ENCODE results near the gene RGS14.

The RGS14 gene

GRCh38 chr5:177310332-177310731 lies 47.4 kb upstream of the RGS14 start:
- Histone ChIP-seq H2AFZ (ENCODE audit: low read length) (no peak overlapping the region), H3K9me3 (replicated peaks; ENCODE audit: insufficient read depth, low read length) (no peaks in the 10 kb centered on the region), H3K4me2 (ENCODE audit: low read depth, low read length) (peak overlapping the region; percentile 98), H3K79me2 (ENCODE audit: low read length) (peaks cover 63% of the 10 kb centered on the region), H3K27me3 (replicated peaks; ENCODE audit: insufficient read depth, low read length) (no peaks in the 10 kb centered on the region), H3K4me3 (ENCODE audit: low read length) (peak overlapping the region; percentile 99), H3K9ac (ENCODE audit: low read length) (peak overlapping the region; percentile 89), H3K9me2 (replicated peaks; ENCODE audit: insufficient read depth, low read length) (no peaks in the 10 kb centered on the region), H3K4me1 (ENCODE audit: low read length) (peaks cover 24% of the 10 kb centered on the region), H3F3A (ENCODE audit: insufficient read depth, low read length) (peaks cover 60% of the 10 kb centered on the region), H3K27ac (ENCODE audit: low read length) (peak overlapping the region; percentile 93; the same call in 1 of the 2 replicates), H3K36me3 (replicated peaks; ENCODE audit: insufficient read depth, low read length) (no peaks in the 10 kb centered on the region), H4K20me1 (ENCODE audit: insufficient read depth, low read length) (0 out of 2 replicates have a peak, but pooled peaks cover 2% of the 10 kb centered on the region)
- no peak for DNase-seq
- TF ChIP-seq EZH2phosphoT487 (IDR thresholded peaks at IDR 0.05; ENCODE audit: low read length): no peak
- no peak for TF ChIP-seq EZH2 (optimal IDR thresholded peaks at IDR 0.05; ENCODE audit: low read depth, low read length)
- TF ChIP-seq CTCF (IDR thresholded peaks at IDR 0.05; ENCODE audit: low read length): no peak

GRCh38 chr5:177310757-177311391 lies 46.9 kb upstream of the RGS14 start:
- peak overlapping the region; percentile 89 for H3K9ac ChIP-seq (ENCODE audit: low read length)
- no peaks in the 10 kb centered on the region for H3K36me3 ChIP-seq (replicated peaks; ENCODE audit: insufficient read depth, low read length)
- 0 out of 2 replicates have a peak overlapping the region, but pooled peaks have one; percentile 17 for H2AFZ ChIP-seq (ENCODE audit: low read length)
- no peaks in the 10 kb centered on the region for H3K9me2 ChIP-seq (replicated peaks; ENCODE audit: insufficient read depth, low read length)
- H3K4me3 ChIP-seq (ENCODE audit: low read length): peak overlapping the region; percentile 99
- H3K4me2 ChIP-seq (ENCODE audit: low read depth, low read length): peak overlapping the region; percentile 98
- H3K27ac ChIP-seq (ENCODE audit: low read length): peak overlapping the region; percentile 93; the same call in 1 of the 2 replicates
- H4K20me1 ChIP-seq (ENCODE audit: insufficient read depth, low read length): no peaks in the 10 kb centered on the region
- H3K79me2 ChIP-seq (ENCODE audit: low read length): peaks cover 58% of the 10 kb centered on the region
- TF ChIP-seq EZH2 (optimal IDR thresholded peaks at IDR 0.05; ENCODE audit: low read depth, low read length) (no peak), CTCF (IDR thresholded peaks at IDR 0.05; ENCODE audit: low read length) (no peak), EZH2phosphoT487 (IDR thresholded peaks at IDR 0.05; ENCODE audit: low read length) (no peak)
- H3F3A ChIP-seq (ENCODE audit: insufficient read depth, low read length): peaks cover 55% of the 10 kb centered on the region
- no peaks in the 10 kb centered on the region for H3K27me3 ChIP-seq (replicated peaks; ENCODE audit: insufficient read depth, low read length)
- peak; percentile 73 for DNase-seq
- peaks cover 18% of the 10 kb centered on the region for H3K4me1 ChIP-seq (ENCODE audit: low read length)
- H3K9me3 ChIP-seq (replicated peaks; ENCODE audit: insufficient read depth, low read length): no peaks in the 10 kb centered on the region

- H3K9me3 ChIP-seq (replicated peaks; ENCODE audit: insufficient read depth, low read length): no peaks in the 10 kb centered on the region
- no peak for DNase-seq
- H3K27ac ChIP-seq (ENCODE audit: low read length): peak overlapping the region; percentile 93; the same call in 1 of the 2 replicates
- no peaks in the 10 kb centered on the region for H3K36me3 ChIP-seq (replicated peaks; ENCODE audit: insufficient read depth, low read length)
- peaks cover 56% of the 10 kb centered on the region for H3F3A ChIP-seq (ENCODE audit: insufficient read depth, low read length)
- H3K9me2 ChIP-seq (replicated peaks; ENCODE audit: insufficient read depth, low read length): no peaks in the 10 kb centered on the region
- H3K4me1 ChIP-seq (ENCODE audit: low read length): peaks cover 18% of the 10 kb centered on the region
- H3K9ac ChIP-seq (ENCODE audit: low read length): peak overlapping the region; percentile 89
- TF ChIP-seq EZH2 (optimal IDR thresholded peaks at IDR 0.05; ENCODE audit: low read depth, low read length) (no peak), CTCF (IDR thresholded peaks at IDR 0.05; ENCODE audit: low read length) (no peak), EZH2phosphoT487 (IDR thresholded peaks at IDR 0.05; ENCODE audit: low read length) (no peak)
- no peak overlapping the region for H2AFZ ChIP-seq (ENCODE audit: low read length)
- H3K27me3 ChIP-seq (replicated peaks; ENCODE audit: insufficient read depth, low read length): no peaks in the 10 kb centered on the region
- H4K20me1 ChIP-seq (ENCODE audit: insufficient read depth, low read length): no peaks in the 10 kb centered on the region
- peak overlapping the region; percentile 99 for H3K4me3 ChIP-seq (ENCODE audit: low read length)
- H3K79me2 ChIP-seq (ENCODE audit: low read length): peaks cover 53% of the 10 kb centered on the region
- H3K4me2 ChIP-seq (ENCODE audit: low read depth, low read length): peak overlapping the region; percentile 98
These were observed 46.4 kb upstream of the RGS14 start for GRCh38 chr5:177311392-177311722.

Data from MM.1S (cell line).